H1 (cell line): ENCODE data around the gene MIEF2. TPM values are rescaled to one million over a fixed set of nuclear protein-coding genes. Genes with fewer than 3 reads are reported as not detected.

ENCODE experiments used
- BCL11A ChIP-seq, 2 experiments: IDR thresholded peaks; one replicate each; pipeline ENCODE4 v1.6.1; 2011; ENCODE audit warnings: low read depth in 2 of 2, low read length in 2 of 2, mild to moderate bottlenecking in 2 of 2
- CEBPB ChIP-seq: IDR thresholded peaks from 2 replicates; pipeline ENCODE4 v1.6.1; 2012; ENCODE audit warnings: low read depth, low read length
- CHD1 ChIP-seq: IDR thresholded peaks from 2 replicates; pipeline ENCODE4 v1.6.1; 2012; ENCODE audit warnings: low read depth, low read length, improper control_type of control experiment
- CTCF ChIP-seq, 3 experiments: IDR thresholded peaks; 1 replicate in 2 of 3; 2 replicates in 1 of 3; pipeline versions ENCODE4 v1.5.1 to v1.6.1; 2011; ENCODE audit warnings: low read length in 3 of 3, mild to moderate bottlenecking in 3 of 3, inconsistent platforms in 2 of 3, low read depth in 1 of 3, moderate library complexity in 1 of 3; ENCODE audit not compliant: insufficient read depth in 1 of 3; ENCODE audit errors: control extremely low read depth in 1 of 3
- EP300 ChIP-seq, 2 experiments: IDR thresholded peaks; 1 replicate in 1 of 2; 2 replicates in 1 of 2; pipeline ENCODE4 v1.6.1; 2011 to 2012; ENCODE audit warnings: low read depth in 2 of 2, low read length in 2 of 2, mild to moderate bottlenecking in 2 of 2, borderline replicate concordance in 1 of 2, inconsistent platforms in 1 of 2, moderate library complexity in 1 of 2
- RNF2 ChIP-seq: fragments of 200-900, 300-1000 bp; sonication (generic); IDR thresholded peaks from 2 replicates; pipeline ENCODE4 v1.7.1; 2016; ENCODE audit warnings: borderline replicate concordance, low read depth, mild to moderate bottlenecking, antibody characterized with exemption, low read length; ENCODE audit not compliant: poor library complexity, severe bottlenecking; ENCODE audit errors: missing control alignments
- SP4 ChIP-seq: IDR thresholded peaks from 2 replicates; pipeline ENCODE4 v1.6.1; 2012; ENCODE audit warnings: low read length, inconsistent platforms
- TAF1 ChIP-seq: IDR thresholded peaks from 2 replicates; pipeline ENCODE4 v1.6.1; 2011; ENCODE audit warnings: mild to moderate bottlenecking, low read depth, low read length
- polyA plus RNA-seq, 7 experiments: library from polyadenylated mRNA; depleted of rRNA in 3 of 7; stranded (reverse) in 5 of 7; unstranded in 2 of 7; fragments of >200 nt in 5 of 7; fragments of 200-250 nt in 2 of 7; gene quantifications; 1 replicate in 5 of 7; 2 replicates in 1 of 7; 4 replicates in 1 of 7; pipeline versions ENCODE4 v1.2.1 to v1.2.3, GENCODE V29; 2011 to 2013; ENCODE audit warnings: missing spikeins in 2 of 7, mixed read lengths in 2 of 7
- total RNA-seq: library from RNA; stranded (reverse); fragmentation: NEBNext Ultra II Directional; extraction: Animal tissue kit (Norgen Biotek cat#: 25700); gene quantifications from 2 replicates; pipeline ENCODE4 v1.2.1, GENCODE V29; 2021

Gene MIEF2
- total and polyA plus RNA-seq, 2 of the 8 experiments (the other 6 are each of a cell fraction or from before 2014, with no cell fraction given): 9.9 to 24.9 TPM

DNA sequence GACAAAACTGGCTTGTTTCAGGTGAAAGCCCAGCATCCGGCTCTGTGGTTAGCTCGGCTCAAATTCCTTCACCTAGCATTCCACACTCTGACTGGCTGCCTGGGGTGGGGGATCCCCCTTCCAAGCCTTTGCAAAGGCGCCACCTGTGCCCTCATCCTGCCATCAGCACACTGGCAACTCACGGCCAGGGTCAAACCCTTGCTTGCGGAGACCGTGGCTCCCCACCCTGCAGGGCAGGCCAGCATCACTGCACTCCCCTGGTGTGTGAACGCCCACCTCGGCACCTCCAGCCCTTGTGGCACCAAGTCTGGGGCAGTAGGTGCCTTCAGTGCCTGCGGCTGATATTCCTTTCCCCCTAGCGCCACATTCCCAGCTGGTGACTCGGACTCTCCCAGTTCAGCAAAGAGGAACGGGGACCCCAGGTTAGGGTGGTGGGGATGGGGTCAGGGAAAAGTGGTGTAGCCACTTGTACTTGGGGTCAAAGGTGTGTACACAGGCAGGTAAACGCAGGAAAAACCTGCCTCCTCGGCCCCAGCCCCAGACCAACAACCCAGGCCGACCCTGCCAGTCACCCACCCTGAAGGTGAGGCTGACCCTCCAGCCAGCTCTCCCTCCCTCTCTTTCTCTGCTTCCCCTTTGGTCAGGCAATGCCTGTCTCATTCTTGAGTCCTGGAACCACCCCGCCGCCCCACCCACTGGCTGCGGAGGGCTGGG, 3.0 kb upstream of the MIEF2 start (continued):
- TF ChIP-seq SP4 (no peak), EP300 (IDR thresholded peaks at IDR 0.05; ENCODE audit: borderline replicate concordance in 1 of 2, low read depth in 2 of 2, low read length in 2 of 2) (no peak), RNF2 (no peak), CTCF (IDR thresholded peaks at IDR 0.05; ENCODE audit: control extremely low read depth in 1 of 3, insufficient read depth in 1 of 3, low read depth in 1 of 3, low read length in 3 of 3) (no peak), CHD1 (no peak), TAF1 (peak; percentile 18; the same call in 1 of the 2 replicates), CEBPB (no peak), BCL11A (IDR thresholded peaks at IDR 0.05; ENCODE audit: low read depth in 2 of 2, low read length in 2 of 2) (no peak)
- TF ChIP-seq, all 59 proteins: peak for 8
